Measurements from ENCODE around the gene FSTL5. TPM values are rescaled to one million over a fixed set of nuclear protein-coding genes. Genes with fewer than 3 reads are reported as not detected.
"Not testable (repeated sequence)": the region's sequence is repeated elsewhere in the genome, so short reads cannot be mapped to it uniquely, and the experiment has no call there.

Gene FSTL5
- total RNA-seq, 1 experiment from 2014 or later = not detected

GRCh38 chr4:162209706-162210105, 45.9 kb upstream of the FSTL5 start:
- H2BK20ac ChIP-seq (ENCODE audit: low read depth, low read length, poor library complexity, severe bottlenecking) = no peak overlapping the region
- H3K27ac ChIP-seq (ENCODE audit: insufficient read length, low read depth, low read length) = no peak overlapping the region
- H2AFZ ChIP-seq (ENCODE audit: low read length) = no peak overlapping the region
- H3K79me2 ChIP-seq (ENCODE audit: insufficient read depth, low read length) = no peaks in the 10 kb centered on the region
- H3K56ac ChIP-seq (ENCODE audit: insufficient read length, low read depth, low read length) = no peak overlapping the region
- Mint-ChIP-seq H3K4me3 (no peak overlapping the region), H3K36me3 (ENCODE audit: insufficient read depth in 1 of 3, low read depth in 3 of 3) (peaks cover 0 to 3% (median 0%) of the 10 kb centered on the region in 3 experiments; a peak in 1 of 7 replicates), H3K27ac (no peak overlapping the region), H3K9me3 (peaks cover 3 to 4% of the 10 kb centered on the region in 2 experiments; a peak in 3 of 5 replicates), H3K27me3 (ENCODE audit: low read depth) (no peaks in the 10 kb centered on the region), H3K4me1 (no peaks in the 10 kb centered on the region)
- H3K79me1 ChIP-seq (ENCODE audit: insufficient read depth, low read depth, low read length, poor library complexity, severe bottlenecking) = no peaks in the 10 kb centered on the region
- H3K14ac ChIP-seq (ENCODE audit: insufficient read depth, low read length) = no peak overlapping the region
- H4K20me1 ChIP-seq (ENCODE audit: control insufficient read depth, insufficient read depth, insufficient read length) = no peaks in the 10 kb centered on the region
- no CpG with 5 or more reads among the region's 2 CpGs for WGBS (ENCODE audit: extremely low coverage, insufficient read length, low lambda C conversion rate)
- no peaks in the 10 kb centered on the region for H3K27me3 ChIP-seq (ENCODE audit: insufficient read depth, low read length)
- H3K4ac ChIP-seq (ENCODE audit: low read depth, low read length) = no peak overlapping the region
- no peak overlapping the region for H3T11ph ChIP-seq (ENCODE audit: low read length)
- no peak overlapping the region for H4K91ac ChIP-seq (ENCODE audit: insufficient read length, low read depth, low read length)
- H2BK15ac ChIP-seq (ENCODE audit: low read depth, low read length) = no peak overlapping the region
- no peak overlapping the region for H3K4me2 ChIP-seq (ENCODE audit: insufficient read depth, insufficient read length, low read length)
- H2BK120ac ChIP-seq (ENCODE audit: low read depth, low read length, poor library complexity, severe bottlenecking) = no peak overlapping the region
- no peak for TF ChIP-seq CTCF (conservative IDR thresholded peaks at IDR 0.05)
- no peak overlapping the region for H2BK12ac ChIP-seq (ENCODE audit: insufficient read length, low read depth, low read length)
- H4K5ac ChIP-seq (ENCODE audit: insufficient read length, low read depth, low read length) = no peak overlapping the region
- H3K18ac ChIP-seq (ENCODE audit: insufficient read length, low read depth, low read length) = no peak overlapping the region
- no peak overlapping the region for H4K8ac ChIP-seq (replicated peaks; ENCODE audit: insufficient read length, low read depth, low read length)
- H3K23me2 ChIP-seq (ENCODE audit: insufficient read length, low read depth, low read length, poor library complexity, severe bottlenecking) = no peaks in the 10 kb centered on the region
- no peak overlapping the region for H3K9ac ChIP-seq (ENCODE audit: extremely low read depth, insufficient read length, low read length)
- DNase-seq = no peak
- H3K9me3 ChIP-seq (ENCODE audit: control insufficient read depth, low read depth, low read length) = no peaks in the 10 kb centered on the region
- H2BK5ac ChIP-seq (ENCODE audit: insufficient read length, low read length) = no peak overlapping the region
- no peak overlapping the region for H3K23ac ChIP-seq (ENCODE audit: insufficient read length, low read depth, low read length)
- no peak overlapping the region for H2AK5ac ChIP-seq (ENCODE audit: insufficient read length, low read length)
- no peaks in the 10 kb centered on the region for H3K4me1 ChIP-seq (ENCODE audit: insufficient read depth, low read length)

DNA sequence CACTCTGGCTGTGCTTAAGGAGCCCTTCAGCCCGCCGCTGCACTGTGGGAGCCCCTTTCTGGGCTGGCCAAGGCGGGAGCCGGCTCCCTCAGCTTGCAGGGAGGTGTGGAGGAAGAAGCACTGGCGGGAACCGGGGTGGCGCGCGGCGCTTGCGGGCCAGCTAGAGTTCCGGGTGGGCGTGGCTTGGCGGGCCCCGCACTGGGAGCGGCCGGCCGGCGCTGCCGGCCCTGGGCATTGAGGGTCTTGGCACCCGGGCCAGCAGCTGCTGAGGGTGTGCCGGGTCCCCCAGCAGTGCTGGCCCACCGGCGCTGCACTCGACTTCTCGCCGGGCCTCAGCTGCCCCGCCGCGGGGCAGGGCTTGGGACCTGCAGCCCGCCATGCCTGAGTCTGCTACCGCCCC, 39.7 kb upstream of the FSTL5 start:
- not testable (repeated sequence) for H2AK5ac ChIP-seq (ENCODE audit: insufficient read length, low read length); H4K8ac ChIP-seq (replicated peaks; ENCODE audit: insufficient read length, low read depth, low read length); H3K27me3 Mint-ChIP-seq (ENCODE audit: low read depth); DNase-seq; H4K91ac ChIP-seq (ENCODE audit: insufficient read length, low read depth, low read length); H2BK5ac ChIP-seq (ENCODE audit: insufficient read length, low read length); H3K9me3 Mint-ChIP-seq; H3K4me2 ChIP-seq (ENCODE audit: insufficient read depth, insufficient read length, low read length); H3K18ac ChIP-seq (ENCODE audit: insufficient read length, low read depth, low read length); H4K20me1 ChIP-seq (ENCODE audit: control insufficient read depth, insufficient read depth, insufficient read length); H4K5ac ChIP-seq (ENCODE audit: insufficient read length, low read depth, low read length); H3K36me3 Mint-ChIP-seq (ENCODE audit: insufficient read depth in 1 of 3, low read depth in 3 of 3); H2BK20ac ChIP-seq (ENCODE audit: low read depth, low read length, poor library complexity, severe bottlenecking); H3K23me2 ChIP-seq (ENCODE audit: insufficient read length, low read depth, low read length, poor library complexity, severe bottlenecking); H3K79me1 ChIP-seq (ENCODE audit: insufficient read depth, low read depth, low read length, poor library complexity, severe bottlenecking); H3K27ac ChIP-seq (ENCODE audit: insufficient read length, low read depth, low read length); H3K9me3 ChIP-seq (ENCODE audit: control insufficient read depth, low read depth, low read length); H3K4me1 Mint-ChIP-seq; H3K23ac ChIP-seq (ENCODE audit: insufficient read length, low read depth, low read length); H3T11ph ChIP-seq (ENCODE audit: low read length); H2BK120ac ChIP-seq (ENCODE audit: low read depth, low read length, poor library complexity, severe bottlenecking); H2BK12ac ChIP-seq (ENCODE audit: insufficient read length, low read depth, low read length); H3K9ac ChIP-seq (ENCODE audit: extremely low read depth, insufficient read length, low read length); H3K4me3 Mint-ChIP-seq; H3K4me1 ChIP-seq (ENCODE audit: insufficient read depth, low read length); H3K56ac ChIP-seq (ENCODE audit: insufficient read length, low read depth, low read length); H3K27me3 ChIP-seq (ENCODE audit: insufficient read depth, low read length); H2AFZ ChIP-seq (ENCODE audit: low read length); H2BK15ac ChIP-seq (ENCODE audit: low read depth, low read length); H3K27ac Mint-ChIP-seq; H3K4ac ChIP-seq (ENCODE audit: low read depth, low read length); H3K79me2 ChIP-seq (ENCODE audit: insufficient read depth, low read length); H3K14ac ChIP-seq (ENCODE audit: insufficient read depth, low read length)
- no CpG with 5 or more reads among the region's 32 CpGs for WGBS (ENCODE audit: extremely low coverage, insufficient read length, low lambda C conversion rate)

All from H9 (cell line).